ENCODE results near the gene DGKQ.
"Not testable (repeated sequence)": the region's sequence is repeated elsewhere in the genome, so short reads cannot be mapped to it uniquely, and the experiment has no call there.

The DGKQ gene

DNA sequence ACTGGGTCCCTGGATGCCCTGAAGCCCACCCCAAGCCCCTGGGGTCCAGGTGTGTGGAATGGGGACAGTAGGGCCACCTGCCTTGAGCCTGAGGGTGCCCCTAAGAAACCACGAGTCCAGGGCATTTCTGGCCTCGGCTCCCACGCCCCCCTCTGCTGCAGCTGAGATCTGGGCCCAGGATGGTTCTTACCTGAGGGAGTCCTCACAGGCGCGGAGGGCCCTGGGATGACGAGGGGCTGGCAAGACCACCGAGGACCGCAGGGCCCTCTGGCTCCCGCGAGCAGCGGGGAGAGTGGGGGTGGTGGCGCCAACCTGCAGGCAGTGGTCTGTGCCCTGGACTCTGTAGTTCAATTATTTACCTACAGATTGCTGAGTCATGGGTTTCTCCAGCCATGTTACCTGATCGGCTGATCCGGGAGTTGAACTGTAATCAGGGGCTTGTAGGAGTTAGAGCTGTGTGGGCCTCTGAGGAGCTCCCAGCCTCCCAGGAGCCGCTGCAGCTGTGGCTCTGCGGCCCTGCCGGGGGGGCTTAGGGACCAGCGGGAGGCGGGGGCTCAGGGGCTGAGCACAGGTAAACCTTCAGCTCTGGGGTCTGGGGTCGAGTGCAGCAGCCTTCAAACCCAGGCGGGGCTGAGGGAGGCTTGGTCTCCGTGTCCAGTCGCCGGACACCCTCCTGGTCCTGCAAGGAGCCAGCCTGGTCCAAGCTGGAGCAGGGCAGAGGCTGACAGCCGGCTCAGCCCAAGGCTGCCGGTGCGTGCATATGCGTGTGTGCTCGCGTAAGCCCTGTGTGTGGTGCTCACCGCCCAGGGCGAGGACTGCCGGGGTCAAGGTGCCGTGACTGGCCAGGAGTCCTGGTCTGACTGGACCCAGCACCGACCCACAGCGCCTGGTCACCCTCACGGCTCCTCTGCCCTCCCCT lies 20.0 kb upstream of the DGKQ start, which contains the start of gene SLC26A1:
Gene SLC26A1, minus strand, starts transcription at position 294 of the 919 bp plus-strand sequence. CDS start 1,701 bp downstream, outside the sequence.
- no peak for DNase-seq

DNA sequence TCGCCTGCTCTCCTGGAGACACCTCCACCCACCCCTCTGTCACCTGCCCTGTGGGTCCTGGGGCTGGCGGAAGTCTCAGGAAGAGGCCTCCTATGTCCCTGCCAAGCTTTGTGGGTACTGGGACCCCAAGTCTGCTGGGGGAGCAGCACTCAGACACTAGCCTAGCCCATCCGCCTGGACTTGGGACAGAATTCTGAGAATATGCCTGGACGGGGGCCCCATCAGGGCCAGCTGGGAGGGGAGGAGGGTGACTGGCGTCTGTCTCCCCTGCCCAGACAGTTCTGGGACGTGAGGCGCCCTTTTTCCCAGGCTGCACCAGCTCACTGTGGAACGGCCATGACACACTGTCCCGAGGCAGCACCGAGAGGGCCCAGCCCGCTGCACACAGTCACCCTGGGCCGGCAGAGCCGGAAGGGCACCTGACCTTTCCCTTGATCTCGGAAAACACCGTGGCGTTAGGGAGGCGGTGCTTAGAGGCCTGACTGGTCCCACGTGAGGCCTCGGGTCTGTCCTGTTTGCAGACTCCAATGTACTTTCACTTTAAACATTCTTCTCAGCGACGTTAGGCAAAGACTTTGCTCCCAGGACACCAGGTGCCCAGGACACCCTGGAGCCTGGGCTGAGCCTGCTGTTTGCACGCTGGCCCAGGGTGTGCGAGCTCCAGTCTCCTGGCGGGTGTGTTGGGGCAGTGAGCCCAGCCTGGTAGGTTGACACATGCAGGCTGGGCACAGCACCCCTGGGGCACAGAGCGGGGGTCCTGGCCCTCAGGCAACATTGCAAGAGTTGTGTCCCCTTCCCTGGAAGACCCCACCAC lies 19.1 kb upstream of the DGKQ start:
- DNase-seq = no peak

DNA sequence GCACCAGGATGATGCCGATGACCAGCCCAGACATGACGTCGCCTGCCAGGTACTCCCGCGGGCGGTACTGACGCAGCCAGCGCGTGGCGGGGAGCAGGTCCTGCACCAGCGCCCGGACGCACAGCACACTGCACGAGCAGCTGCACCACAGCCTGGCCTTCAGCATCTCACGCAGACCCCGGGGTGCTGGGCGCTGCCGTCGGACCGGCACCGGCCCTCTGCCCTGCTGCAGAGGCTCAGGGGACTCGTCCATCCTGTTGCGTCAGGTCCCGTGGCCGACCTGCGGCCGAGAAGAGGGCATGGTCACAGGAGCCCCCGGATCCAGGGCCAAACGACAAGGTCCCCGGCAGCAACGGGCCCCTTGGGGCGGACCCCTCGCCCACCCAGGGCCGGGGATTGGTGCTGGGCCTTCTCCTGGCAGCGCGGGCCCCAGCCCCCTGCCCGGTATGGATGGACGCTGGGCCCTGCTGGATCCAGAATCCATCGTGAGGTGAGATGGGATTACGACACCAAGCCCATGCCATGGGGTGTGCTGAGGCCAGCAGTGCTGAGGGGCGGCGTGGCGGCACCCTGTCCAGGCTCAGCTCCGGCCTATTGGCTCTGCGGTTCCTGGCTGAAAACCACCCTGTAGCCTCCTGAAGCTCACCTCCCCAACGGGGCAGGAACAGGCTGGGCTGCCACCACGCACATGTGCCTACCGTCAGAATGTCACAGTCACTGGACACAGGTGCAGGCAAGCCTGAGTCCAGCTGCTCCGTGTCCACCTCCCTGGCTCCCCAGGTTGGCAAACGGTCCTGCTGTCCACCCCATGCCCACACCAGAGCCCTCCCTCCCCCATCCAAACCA lies 18.3 kb upstream of the DGKQ start:
- DNase-seq = no peak

DNA sequence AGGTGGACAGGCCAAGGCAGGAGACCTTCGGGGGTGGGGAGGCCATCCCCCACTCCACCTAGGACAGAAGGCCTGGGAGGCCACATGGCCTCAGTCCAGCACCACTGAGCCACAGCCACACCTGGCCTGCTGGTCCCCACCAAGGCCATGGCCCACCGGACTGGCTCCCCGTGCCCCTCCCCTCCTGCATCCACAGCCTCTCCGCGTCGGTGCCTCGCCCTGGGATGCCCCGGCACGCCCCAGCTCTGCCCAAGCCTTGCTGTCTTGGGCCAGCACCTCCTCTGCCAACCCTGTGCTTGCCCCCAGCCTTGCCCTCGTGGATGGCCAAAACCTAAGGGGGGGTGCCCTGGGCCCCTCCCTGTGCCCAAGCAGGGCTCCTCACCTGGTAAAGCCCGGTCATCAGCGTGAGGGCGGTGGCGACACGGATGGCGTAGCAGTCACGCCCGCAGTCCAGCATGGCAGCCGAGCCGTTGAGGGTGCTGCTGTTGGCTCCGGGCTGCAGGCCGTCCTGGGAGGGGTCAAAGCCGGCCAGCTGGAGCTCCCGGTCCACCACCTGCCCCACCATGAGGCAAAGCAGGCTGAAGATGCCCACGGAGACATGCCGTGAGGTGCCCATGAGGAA lies 17.5 kb upstream of the DGKQ start:
- DNase-seq = no peak

DNA sequence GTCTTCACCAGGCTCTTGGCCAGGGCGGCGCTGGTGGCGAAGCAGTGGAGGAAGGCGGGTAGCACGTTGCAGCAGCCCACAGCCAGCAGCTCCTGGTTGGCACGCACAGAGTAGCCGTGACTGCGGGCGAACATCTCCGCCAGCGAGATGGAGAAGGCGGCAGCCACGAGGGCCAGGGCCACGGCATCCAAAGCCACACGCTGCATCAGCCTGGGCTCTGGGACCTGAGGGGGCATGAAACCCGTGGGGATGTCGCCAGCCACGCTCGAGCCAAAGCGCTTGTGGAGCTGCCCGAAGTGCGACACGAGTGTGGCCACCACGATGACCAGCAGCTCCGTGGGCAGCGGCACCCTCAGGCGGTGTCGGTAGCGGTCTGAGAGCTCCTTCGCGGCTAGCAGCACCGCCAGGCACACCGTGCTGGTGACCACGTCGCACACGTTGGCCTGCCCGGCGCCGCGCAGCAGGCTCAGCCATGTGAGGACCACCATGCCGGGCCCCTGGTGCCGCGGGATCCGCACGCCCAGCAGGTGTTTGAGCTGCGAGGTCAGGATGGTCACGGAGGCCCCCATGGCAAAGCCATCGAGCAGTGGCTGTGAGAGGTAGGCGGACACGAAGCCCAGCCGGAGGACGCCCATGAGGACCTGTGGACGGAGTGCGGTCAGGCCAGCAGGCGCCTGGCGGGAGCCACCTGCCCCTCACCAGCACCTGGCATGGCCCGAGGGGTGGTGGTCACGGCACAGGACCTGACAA lies 16.5 kb upstream of the DGKQ start:
- DNase-seq = no peak

DNA sequence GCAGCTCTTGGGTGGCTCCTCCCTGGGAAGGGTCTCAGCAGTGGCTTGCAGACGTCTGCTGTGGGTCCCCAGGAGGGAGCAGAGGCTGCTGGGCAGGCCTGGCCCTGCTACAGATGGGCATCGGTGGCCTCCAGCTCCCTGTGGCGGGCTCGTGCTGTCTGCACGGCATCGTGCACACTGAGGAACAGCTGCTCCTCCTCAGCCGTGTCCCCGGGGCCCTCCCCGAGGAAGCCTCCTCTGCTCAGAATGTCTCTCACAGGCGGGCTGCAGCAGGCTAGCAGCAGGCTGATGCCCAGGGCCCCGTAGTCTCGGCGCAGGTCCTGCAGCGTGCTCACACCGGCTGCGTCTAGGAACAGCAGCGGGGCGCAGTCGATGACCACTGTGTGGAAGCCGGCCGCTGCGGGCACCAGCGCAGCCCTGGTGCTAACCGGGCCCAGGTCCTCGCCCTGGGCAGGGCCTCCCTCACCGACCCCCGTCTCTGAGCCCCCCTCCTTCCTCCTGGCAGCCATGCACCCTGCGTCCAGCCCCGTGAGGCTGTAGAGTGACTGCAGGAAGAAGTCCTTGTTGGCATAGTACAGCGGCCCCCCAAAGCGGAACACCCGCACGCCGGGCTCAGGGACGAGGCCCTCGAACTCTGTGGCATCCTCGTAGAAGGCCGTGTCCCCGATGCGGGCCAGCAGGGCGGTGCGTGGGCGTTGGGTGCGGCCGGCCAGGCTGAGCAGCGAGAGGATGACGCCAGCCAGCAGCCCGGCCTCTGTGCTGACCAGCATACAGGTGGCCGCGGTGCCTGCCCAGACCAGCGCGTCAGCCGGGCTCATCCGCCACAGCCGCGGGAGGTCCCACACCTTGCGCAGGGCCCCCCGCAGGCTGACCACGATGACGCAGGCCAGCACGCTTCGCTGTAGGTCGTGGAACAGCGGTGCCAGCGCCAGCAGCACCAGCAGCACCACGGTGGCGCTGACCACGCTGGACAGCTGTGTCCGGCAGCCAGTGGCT lies 15.7 kb upstream of the DGKQ start:
- no peak for DNase-seq

DNA sequence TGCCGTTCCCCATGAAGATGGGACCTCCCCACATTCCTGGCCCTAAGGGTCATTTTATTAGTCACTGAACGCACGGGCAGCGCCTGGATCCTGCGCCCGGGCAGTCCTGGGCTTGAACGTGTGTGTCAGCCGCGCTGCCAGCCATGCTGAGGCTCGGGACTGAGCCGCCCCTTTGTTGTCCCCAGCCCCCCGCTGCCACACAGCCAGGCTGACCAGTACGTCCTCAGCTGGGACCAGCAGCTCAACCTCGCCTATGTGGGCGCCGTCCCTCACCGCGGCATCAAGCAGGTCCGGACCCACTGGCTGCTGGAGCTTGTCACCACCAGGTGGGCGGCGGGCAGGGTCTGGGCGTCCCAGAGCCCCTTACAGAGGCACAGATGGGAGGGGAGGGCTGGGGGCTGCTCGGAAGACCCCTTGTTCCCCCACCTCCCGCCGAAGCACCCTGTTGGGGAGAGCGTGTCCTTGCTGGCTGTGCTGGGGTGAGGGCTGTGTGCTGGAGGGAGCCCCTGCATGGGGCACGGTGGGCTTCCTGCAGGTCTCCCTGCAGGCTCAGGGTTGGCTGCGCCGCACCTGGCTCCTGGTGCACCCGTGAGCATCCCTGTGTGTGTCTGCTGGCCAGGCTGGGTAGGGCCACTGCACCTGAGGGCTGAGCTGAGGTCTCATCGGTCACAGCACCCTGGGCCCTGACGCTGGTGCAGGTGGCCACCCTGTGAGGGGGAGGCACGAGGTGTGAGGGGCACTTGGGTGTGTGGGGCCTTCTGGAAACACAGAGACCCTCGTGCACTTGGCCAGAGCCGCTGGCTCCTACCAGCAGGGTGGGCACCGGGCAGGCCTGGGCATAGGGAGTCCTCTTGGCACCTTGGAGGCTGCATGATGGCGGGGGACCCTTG lies 14.5 kb upstream of the DGKQ start:
- no peak for DNase-seq

DNA sequence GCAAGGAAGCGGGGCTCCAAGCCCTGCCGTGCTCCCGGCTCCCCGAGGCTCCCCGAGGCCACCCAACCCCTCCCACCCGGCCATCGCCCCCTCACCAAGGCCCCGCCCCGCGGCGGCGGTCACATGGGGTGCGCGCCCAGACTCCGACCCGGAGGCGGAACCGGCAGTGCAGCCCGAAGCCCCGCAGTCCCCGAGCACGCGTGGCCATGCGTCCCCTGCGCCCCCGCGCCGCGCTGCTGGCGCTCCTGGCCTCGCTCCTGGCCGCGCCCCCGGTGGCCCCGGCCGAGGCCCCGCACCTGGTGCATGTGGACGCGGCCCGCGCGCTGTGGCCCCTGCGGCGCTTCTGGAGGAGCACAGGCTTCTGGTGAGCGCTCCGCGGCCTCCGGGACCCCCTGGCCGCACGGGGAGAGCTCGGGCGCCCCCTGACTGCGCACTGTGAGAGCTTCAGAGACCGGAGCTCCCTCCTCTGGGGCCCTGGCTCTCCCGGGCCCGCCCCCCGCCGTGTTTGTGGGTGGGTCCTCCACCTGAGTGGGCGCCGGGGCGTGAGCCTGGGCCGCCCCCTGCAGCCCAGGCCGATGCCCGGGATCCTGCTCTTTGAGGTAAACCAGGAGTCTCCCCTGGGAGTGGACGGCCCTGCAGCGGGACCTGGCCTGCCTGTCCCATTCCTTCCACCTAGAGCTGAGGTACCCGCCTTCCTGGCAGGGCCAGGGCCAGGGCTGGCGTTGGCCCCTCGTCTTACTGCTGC lies 13.7 kb upstream of the DGKQ start, which contains the start of gene IDUA:
Gene IDUA, plus strand, starts transcription at position 166 of the 745 bp plus-strand sequence. Its CDS starts 41 bp downstream, at position 207.
- DNase-seq = peak; percentile 37

DNA sequence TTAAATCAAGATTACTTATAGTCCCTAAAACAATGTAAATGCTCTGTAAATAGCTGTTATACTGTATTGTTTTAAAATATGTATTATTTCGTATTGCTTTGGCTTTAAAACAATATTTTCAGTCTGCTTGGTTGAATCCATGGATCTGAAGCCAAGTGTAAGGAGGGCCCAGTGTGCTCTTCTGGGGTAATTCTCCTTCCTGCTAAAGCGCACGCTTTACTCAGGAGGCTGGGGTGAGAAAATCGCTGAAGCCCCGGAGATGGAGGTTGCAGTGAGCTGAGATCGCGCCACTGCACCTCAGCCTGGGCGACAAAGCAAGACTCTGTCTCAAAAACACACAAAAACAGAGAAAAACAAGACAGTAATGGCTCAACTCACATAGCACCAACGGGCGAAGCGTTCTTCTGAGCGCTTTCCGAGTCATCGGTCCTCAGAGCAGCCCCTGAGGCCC lies 13.1 kb upstream of the DGKQ start:
- peak; percentile 14 for DNase-seq

DNA sequence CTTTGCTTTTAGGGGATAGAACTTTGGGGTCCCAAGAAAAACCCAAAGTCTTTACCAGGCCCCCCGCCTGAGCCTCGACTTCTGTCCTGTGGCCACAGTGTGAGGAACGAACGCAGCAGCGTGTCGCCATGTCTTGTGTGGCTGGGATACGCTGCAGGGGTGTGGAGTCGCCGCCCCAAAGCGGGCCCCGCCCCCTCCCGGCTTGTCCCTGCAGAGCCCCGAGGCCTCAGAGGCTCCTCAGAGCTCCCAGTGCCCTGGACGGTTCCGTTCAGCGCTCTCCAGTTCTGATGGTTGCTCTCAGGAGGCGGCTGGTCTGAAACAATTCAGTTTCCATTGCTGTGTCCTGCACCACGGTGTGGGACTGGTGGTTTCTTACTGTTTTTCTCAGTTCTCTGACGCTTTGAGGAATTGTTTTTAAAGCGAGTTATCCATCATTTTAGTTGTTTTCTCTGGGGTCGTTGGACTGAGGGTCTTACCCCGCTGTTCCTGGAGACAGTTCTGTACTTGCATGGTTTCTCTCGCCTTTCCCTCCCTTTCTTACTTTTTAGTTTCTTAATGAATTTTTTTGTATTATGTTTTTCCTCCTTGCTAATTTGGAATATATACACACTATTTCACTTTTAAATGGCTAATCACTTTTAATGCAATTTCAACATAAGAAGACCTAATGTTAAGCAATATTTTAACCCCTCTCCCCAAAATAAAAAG lies 11.9 kb upstream of the DGKQ start:
- DNase-seq = no peak

DNA sequence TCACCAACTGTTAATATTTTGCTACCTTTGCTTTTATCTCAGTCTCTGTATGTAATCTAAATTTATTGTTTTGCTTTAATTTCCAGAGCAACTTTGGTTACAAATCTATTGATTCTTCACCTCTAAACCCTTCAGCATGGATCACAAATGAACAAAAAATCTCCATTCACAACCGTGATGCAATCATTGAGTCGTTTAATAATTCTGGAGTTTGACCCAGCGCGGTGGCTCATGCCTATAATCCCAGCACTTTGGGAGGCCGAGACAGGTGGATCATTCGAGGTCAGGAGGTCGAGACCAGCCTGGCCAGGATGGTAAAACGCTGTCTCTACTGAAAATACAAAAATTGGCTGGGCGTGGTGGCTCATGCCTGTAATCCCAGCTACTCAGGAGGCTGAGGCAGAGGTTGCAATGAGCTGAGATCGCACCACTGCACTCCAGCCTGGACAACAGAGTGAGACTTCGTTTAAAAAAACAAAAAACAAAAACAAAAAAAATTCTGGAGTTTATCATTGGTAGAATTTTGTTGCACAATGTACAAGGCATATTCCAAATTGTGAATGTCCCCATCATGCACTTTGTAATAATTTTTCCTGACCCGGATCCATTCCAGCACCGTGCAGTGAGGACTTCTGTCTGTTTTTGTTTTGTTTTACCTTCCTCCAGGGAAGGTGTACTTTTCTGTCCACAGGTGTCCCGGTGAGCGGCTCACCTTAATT lies 11.1 kb upstream of the DGKQ start:
- no peak for DNase-seq

DNA sequence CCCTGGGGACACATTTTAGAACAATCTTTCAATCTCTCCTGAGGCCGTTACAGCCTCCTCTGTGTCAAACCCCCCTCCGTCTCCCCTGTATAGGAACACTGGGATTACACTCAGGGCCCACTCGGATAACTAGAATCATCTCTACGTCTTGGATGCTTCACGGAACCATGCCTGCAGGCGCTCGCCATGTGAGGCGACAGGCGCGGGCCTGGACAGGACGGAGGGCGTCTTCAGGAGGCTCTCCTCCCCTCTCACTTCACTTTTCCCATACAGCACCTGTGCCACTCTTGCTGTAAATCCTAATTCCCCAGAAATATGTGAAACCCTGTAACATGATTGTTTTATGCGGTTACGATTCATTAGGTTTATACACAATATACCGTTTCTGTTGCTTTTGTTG lies 9.4 kb upstream of the DGKQ start:
- DNase-seq = no peak

DNA sequence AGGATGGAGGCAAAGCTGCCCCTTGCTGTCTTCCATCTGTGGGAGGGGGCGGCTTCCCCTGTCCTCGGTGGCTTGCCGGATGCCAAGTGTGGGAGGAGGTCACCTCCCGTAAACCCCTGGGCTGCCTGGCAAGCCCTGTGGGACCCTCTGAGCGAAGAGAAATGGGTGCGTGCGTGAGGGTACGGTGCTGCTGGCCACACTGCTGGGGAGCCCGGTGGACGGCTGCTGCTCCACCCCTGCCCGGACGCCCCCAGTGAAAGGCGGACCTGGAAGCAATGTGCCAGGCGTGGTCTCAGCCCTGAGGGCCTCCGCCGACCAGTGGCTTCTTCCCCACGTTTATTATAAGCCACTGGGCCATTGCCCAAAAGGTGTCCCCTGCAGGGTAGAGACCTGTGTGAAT lies 8.9 kb upstream of the DGKQ start:
- DNase-seq = no peak

DNA sequence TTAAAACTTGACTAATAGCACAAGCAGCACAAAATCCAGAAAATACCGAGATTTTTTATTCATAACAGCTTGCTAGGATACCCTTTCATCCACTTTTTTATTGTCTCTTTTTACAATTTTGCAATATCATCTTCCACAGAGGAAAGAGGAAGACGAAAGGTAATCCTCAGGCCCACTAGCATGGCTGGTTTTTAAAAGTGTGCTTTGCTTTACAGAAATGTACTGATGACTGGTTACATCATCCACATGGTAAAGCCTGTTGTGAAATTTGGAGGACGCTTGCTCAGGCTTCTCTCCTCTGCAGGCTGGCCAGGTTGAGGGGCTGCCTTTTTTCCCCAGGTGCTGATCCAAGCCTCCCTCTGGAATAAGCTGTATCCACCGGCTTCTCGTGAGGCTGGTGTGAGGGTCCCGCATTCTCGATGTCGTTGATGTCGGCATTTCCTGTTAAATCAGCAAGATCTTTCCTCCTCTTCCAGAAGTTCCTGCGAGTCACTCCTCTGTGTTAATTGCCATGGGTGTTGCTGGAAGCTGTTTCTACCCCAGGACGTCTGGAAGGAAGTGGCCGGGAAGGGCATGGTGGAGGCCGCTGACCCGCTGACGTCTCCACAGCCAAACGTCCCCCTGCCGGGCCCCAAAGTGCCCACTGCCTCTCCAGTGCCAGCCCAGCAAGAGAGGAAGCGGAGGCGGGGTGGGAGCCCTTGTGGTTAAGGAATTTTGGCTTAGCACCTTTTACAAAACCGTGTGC lies 5.8 kb upstream of the DGKQ start:
- DNase-seq = no peak

DNA sequence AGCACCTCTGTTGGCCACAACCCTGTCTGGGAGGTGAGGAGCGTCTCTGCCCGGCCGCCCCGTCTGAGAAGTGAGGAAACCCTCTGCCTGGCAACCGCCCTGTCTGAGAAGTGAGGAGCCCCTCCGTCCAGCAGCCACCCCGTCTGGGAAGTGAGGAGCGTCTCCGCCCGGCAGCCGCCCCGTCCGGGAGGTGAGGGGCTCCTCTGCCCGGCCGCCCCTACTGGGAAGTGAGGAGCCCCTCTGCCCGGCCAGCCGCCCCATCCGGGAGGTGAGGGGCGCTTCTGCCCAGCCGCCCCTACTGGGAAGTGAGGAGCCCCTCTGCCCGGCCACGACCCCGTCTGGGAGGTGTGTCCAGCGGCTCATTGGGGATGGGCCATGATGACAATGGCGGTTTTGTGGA lies 2.6 kb upstream of the DGKQ start:
- not testable (repeated sequence) for DNase-seq

DNA sequence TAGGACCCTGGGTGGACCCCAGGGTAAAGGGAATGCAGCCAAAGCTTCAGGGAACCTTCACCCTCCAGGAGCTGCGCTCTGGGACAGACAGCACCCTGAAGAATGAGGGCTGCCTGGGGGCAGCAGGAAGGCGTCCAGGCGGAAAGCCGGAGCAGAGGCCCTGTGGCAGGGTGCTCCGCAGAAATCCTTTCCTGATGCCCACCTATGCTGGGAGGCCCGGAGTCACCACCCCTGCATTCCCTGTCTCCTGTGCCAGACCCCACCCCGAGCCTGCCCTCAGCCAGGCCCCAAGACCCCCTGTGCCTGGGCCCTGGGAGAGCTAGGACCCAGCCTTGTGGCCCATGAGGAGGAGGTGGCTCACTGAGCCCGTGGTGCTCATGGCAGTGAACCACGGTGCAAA lies 1.3 kb upstream of the DGKQ start:
- DNase-seq = no peak

Data from NCI-H1694 treated with DMSO at 0.1 percent for 48 hours (cell line).